ENCODE results near the gene SEPHS1.

- no peak for TF ChIP-seq GATA2 (IDR thresholded peaks at IDR 0.05; ENCODE audit: insufficient read depth, insufficient read length, low read depth, low read length)
- TF ChIP-seq, protein P1, sequence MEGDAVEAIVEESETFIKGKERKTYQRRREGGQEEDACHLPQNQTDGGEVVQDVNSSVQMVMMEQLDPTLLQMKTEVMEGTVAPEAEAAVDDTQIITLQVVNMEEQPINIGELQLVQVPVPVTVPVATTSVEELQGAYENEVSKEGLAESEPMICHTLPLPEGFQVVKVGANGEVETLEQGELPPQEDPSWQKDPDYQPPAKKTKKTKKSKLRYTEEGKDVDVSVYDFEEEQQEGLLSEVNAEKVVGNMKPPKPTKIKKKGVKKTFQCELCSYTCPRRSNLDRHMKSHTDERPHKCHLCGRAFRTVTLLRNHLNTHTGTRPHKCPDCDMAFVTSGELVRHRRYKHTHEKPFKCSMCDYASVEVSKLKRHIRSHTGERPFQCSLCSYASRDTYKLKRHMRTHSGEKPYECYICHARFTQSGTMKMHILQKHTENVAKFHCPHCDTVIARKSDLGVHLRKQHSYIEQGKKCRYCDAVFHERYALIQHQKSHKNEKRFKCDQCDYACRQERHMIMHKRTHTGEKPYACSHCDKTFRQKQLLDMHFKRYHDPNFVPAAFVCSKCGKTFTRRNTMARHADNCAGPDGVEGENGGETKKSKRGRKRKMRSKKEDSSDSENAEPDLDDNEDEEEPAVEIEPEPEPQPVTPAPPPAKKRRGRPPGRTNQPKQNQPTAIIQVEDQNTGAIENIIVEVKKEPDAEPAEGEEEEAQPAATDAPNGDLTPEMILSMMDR (IDR thresholded peaks at IDR 0.05; ENCODE audit: extremely low read depth in 1 of 2, insufficient read depth in 1 of 2, low read depth in 1 of 2, low read length in 2 of 2) = no peak
- TF ChIP-seq POLR2AphosphoS5 (IDR thresholded peaks at IDR 0.05; ENCODE audit: insufficient read depth, low read depth, low read length) = no peak
- no peak for TF ChIP-seq POLR2A (IDR thresholded peaks at IDR 0.05; ENCODE audit: low read depth, low read length)
- TF ChIP-seq EZH2 (IDR thresholded peaks at IDR 0.05; ENCODE audit: borderline replicate concordance, low read depth, low read length, severe bottlenecking) = no peak
- no peak for TF ChIP-seq MYC (IDR thresholded peaks at IDR 0.05; ENCODE audit: low read depth, low read length)
- TF ChIP-seq FOS (IDR thresholded peaks at IDR 0.05; ENCODE audit: borderline replicate concordance, insufficient read depth, low read length) = no peak
- no peak for TF ChIP-seq MAX (IDR thresholded peaks at IDR 0.05; ENCODE audit: insufficient read depth, insufficient read length)
- TF ChIP-seq JUN (IDR thresholded peaks at IDR 0.05; ENCODE audit: borderline replicate concordance, insufficient read depth, insufficient read length, low read depth) = no peak
Observed at GRCh38 chr10:13329565-13329964, 18.5 kb downstream of the SEPHS1 start.

Measured in endothelial cell of umbilical vein (primary cell).